ENCODE results near the gene FLNB. TPM values are rescaled to one million over a fixed set of nuclear protein-coding genes. Genes with fewer than 3 reads are reported as not detected.

FLNB gene
- total and polyA plus RNA-seq, 2 of the 8 experiments (the other 6 are each of a cell fraction or from before 2014, with no cell fraction given) = 72.3 to 118 TPM

GRCh38 chr3:58077596-58078285 lies 69.5 kb downstream of the FLNB start:
- H4K20me1 ChIP-seq (replicated peaks in 1 of 2; ENCODE audit: control insufficient read depth in 1 of 2, insufficient read depth in 2 of 2, low read length in 2 of 2) = peaks cover 4% of the 10 kb centered on the region in 2 experiments
- TF ChIP-seq EGR1 (IDR thresholded peaks at IDR 0.05; ENCODE audit: borderline replicate concordance, low read depth, low read length) = no peak
- TF ChIP-seq BCL11A (IDR thresholded peaks at IDR 0.05; ENCODE audit: low read depth in 2 of 2, low read length in 2 of 2) = no peak
- no peak for TF ChIP-seq RAD21 (IDR thresholded peaks at IDR 0.05 in 1 of 2, conservative IDR thresholded peaks at IDR 0.05 in 1 of 2; ENCODE audit: low read depth in 2 of 2, low read length in 2 of 2)
- no peak for TF ChIP-seq GABPA (IDR thresholded peaks at IDR 0.05; ENCODE audit: borderline replicate concordance, insufficient read depth, low read length)
- TF ChIP-seq SP2 (IDR thresholded peaks at IDR 0.05; ENCODE audit: low read length) = no peak
- TF ChIP-seq, protein P1, sequence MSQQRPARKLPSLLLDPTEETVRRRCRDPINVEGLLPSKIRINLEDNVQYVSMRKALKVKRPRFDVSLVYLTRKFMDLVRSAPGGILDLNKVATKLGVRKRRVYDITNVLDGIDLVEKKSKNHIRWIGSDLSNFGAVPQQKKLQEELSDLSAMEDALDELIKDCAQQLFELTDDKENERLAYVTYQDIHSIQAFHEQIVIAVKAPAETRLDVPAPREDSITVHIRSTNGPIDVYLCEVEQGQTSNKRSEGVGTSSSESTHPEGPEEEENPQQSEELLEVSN (IDR thresholded peaks at IDR 0.05) = no peak
- no peak for TF ChIP-seq BRCA1 (IDR thresholded peaks at IDR 0.05; ENCODE audit: low read depth, low read length)
- TF ChIP-seq SIN3A (conservative IDR thresholded peaks at IDR 0.05 in 1 of 2, IDR thresholded peaks at IDR 0.05 in 1 of 2; ENCODE audit: low read depth in 1 of 2, low read length in 2 of 2) = no peak
- no peak for TF ChIP-seq SP1 (IDR thresholded peaks at IDR 0.05; ENCODE audit: low read depth, low read length)
- TF ChIP-seq YY1 (IDR thresholded peaks at IDR 0.05; ENCODE audit: low read depth, low read length) = no peak
- no peak for TF ChIP-seq HDAC6 (IDR thresholded peaks at IDR 0.05; ENCODE audit: low read depth, low read length)
- no peak for TF ChIP-seq RBBP5 (IDR thresholded peaks at IDR 0.05; ENCODE audit: borderline replicate concordance, low read depth, low read length)
- TF ChIP-seq RXRA (IDR thresholded peaks at IDR 0.05; ENCODE audit: insufficient read depth, low read depth, low read length) = no peak
- TF ChIP-seq MAFK (IDR thresholded peaks at IDR 0.05; ENCODE audit: low read depth, low read length) = no peak

More at GRCh38 chr3:58077596-58078285, 69.5 kb downstream of the FLNB start:
- H3K27me3 ChIP-seq (replicated peaks in 1 of 4; ENCODE audit: control insufficient read depth in 3 of 4, extremely low read depth in 1 of 4, insufficient read depth in 3 of 4, low read length in 3 of 4) = no peaks in the 10 kb centered on the region
- no peaks in the 10 kb centered on the region for H3K9me3 ChIP-seq (ENCODE audit: insufficient read depth in 2 of 2, low read depth in 1 of 2, low read length in 1 of 2)
- no peak overlapping the region for H3K23ac ChIP-seq (ENCODE audit: insufficient read length)
- H3K14ac ChIP-seq (ENCODE audit: insufficient read length) = no peak overlapping the region
- DNase-seq (ENCODE audit: low read depth in 1 of 2, low spot score in 2 of 2) = no peak
- H3K56ac ChIP-seq (replicated peaks; ENCODE audit: insufficient read length, low read depth, low read length) = no peak overlapping the region
- no peaks in the 10 kb centered on the region for H3K23me2 ChIP-seq (ENCODE audit: low read depth, low read length)
- H2BK5ac ChIP-seq (ENCODE audit: low read depth, low read length) = no peak overlapping the region
- FAIRE-seq = no peak
- no peak overlapping the region for H2AK5ac ChIP-seq (ENCODE audit: low read depth, low read length)
- H3K9ac ChIP-seq (replicated peaks in 1 of 4; ENCODE audit: extremely low read depth in 1 of 4, low read depth in 3 of 4, low read length in 3 of 4) = no peak overlapping the region
- H4K91ac ChIP-seq (replicated peaks; ENCODE audit: insufficient read length, low read length) = no peak overlapping the region
- no peak overlapping the region for H2BK120ac ChIP-seq (replicated peaks; ENCODE audit: low read depth, low read length)
- peaks cover 10% of the 10 kb centered on the region; the same call in 1 of the 2 replicates for H3K79me1 ChIP-seq (ENCODE audit: low read depth, low read length)
- POLR2A ChIA-PET (ENCODE audit: partially characterized antibody) = no interaction called here
- no peaks in the 10 kb centered on the region for H3K4me1 ChIP-seq (replicated peaks in 1 of 4; ENCODE audit: control insufficient read depth in 3 of 4, insufficient read depth in 4 of 4, low read length in 3 of 4)
- H3K4me2 ChIP-seq (ENCODE audit: insufficient read depth in 1 of 2, low read depth in 2 of 2, low read length in 2 of 2) = no peak overlapping the region
- peaks cover 0 to 33% (median 16%) of the 10 kb centered on the region in 4 experiments; a peak in 6 of 8 replicates for H3K36me3 ChIP-seq (ENCODE audit: control insufficient read depth in 2 of 4, insufficient read depth in 4 of 4, low read length in 3 of 4)
- H4K5ac ChIP-seq (ENCODE audit: insufficient read length, low read depth, low read length) = no peak overlapping the region
- H2BK20ac ChIP-seq (ENCODE audit: low read length) = no peak overlapping the region
- peaks cover 0 to 29% of the 10 kb centered on the region in 2 experiments; a peak in 2 of 4 replicates for H3K79me2 ChIP-seq (ENCODE audit: control insufficient read depth in 1 of 2, insufficient read depth in 2 of 2, low read length in 2 of 2)
- H2AFZ ChIP-seq (ENCODE audit: low read length) = no peak overlapping the region
- H4K8ac ChIP-seq (ENCODE audit: extremely low read depth, insufficient read depth, low read length) = no peak overlapping the region
- CTCF ChIA-PET (ENCODE audit: partially characterized antibody) = no interaction called here
- no peak overlapping the region for H3K4me3 ChIP-seq (ENCODE audit: extremely low read depth in 1 of 4, insufficient read depth in 2 of 4, low read depth in 3 of 4, low read length in 4 of 4)
- H3K4ac ChIP-seq (replicated peaks; ENCODE audit: insufficient read length, low read depth, low read length) = no peak overlapping the region
- H3K18ac ChIP-seq (ENCODE audit: extremely low read depth, low read length) = no peak overlapping the region
- no peak overlapping the region for H2BK15ac ChIP-seq (ENCODE audit: low read length)
- H2BK12ac ChIP-seq (ENCODE audit: low read depth, low read length) = no peak overlapping the region
- H3K27ac ChIP-seq (ENCODE audit: low read depth, low read length) = no peak overlapping the region
